HG03139 (cell line): ENCODE results near the gene KCNJ16.

Experiments used
- ATAC-seq: cut with Tn5 transposase; IDR thresholded peaks from one replicate; pipeline ENCODE4 v1.9.1; 2021; ENCODE audit not compliant: unreplicated experiment

The KCNJ16 gene

DNA sequence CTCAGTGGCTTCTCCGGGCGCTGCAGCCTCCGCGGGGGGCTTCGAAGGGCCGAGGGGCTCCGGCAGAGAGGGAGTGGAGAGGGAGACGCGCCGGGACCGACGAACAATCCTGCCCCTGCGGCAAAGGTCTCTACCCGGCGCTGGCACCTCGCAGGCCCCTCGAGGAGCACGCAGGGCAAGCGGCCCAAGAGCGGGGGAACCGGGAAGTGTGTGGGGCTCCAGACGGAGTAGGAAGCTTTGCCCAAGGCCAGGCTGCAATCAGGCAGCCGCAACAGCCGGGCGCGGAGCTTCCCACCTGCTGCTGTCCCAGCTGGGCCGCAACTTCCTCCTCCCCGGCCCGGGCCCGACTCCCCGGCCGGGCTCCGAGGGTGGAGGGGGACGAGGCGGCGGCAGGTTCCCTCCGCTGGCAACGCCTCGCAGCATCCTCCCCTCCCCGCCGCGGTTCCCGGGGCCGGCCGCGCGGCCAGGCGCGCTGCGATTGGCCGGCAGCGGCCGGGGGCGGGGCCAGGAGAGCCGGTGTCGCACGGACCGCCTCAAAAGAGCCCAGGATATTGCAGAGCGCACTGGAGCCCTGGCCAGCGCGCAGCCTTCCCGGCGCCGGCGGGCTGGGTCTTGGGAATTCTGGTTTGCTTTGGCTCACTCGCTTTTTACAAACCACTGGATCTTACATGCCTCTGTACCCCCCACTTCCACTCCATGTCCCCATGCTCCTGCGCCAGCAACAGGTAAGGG, 94.1 kb downstream of the KCNJ16 start, which contains the start of gene KCNJ2:
Gene KCNJ2 (plus strand): TSS at position 556 of the 732 bp plus-strand sequence. CDS start 5,508 bp downstream, outside the sequence.
- ATAC-seq: peak; percentile 97

DNA sequence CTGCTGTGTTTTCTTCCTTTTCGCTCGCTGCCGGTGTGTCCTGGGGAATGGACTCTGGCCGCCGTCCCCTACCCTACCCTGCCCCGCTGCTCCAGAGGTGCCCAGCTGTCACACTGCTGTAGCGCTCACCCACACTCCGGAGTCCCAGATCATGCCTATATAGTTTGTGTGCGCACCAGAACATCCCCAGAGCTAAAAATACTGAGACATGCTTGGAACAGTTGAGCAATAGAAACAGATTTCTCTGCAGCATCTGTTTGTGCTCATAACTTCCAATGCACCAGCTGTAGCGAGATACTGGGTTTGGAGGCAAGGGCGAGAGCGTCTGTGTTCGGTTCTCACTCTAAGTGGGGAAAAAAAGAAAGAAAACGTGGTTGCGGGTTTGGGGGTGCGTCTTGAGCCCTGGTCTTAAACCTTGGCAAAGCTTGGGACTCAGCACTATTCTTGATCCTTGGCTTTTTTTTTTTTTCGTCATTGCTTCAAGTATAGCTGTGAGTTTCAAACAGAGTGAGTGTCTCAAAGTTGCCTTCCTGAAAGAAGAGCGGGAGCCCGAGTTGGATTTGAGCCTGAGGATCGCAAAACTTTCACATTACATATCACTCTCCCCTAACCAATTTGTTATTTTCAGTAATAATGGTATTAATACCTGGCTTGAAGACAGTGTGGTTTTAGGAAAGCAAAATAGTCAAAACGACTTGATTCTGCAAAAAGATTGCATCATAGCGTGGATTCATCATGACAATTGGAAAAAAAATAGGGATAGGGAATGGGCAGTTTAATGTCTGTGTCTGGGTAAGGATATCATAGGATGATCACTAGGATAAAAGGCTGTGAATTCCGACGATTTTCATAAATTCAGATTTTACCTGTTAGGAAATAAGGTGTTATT, 94.9 kb downstream of the KCNJ16 start:
- ATAC-seq: no peak

DNA sequence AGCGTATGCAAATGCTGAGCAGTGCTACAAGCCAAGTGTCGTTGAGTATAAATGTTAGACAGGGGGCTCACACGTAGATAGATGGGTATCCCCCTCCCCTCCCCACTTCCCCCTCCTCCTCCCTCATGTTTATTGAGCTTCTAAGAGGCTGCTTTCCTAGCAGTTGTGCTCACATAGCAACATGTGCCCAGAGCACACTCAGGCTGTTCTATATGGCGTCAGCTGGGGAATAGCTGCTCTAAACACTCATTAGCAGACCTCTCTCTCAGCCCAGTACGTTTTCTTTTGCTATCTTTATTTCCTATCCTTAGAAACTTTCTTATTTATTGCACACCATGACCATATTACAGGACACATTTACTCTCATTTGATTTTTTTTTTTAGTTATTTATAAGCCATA, 96.1 kb downstream of the KCNJ16 start:
- ATAC-seq: no peak

DNA sequence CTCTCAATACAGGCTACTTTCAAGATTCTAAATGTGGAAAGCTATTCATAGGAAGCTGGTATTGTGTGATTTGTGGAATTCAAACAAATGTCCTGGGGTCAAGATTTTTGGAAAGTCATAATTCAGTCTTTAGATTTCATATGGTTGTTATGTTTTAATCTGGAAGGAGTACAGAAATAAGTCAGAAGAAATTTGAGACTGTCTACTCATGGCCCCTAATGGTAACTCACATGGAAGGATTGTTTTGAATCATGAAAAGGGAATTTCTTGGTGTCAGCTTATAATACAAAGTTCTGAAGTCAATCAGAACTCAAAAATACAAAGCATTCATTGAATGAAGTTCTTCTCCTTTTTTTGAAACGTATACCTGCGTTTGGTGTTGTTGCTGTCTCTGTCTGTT, 97.4 kb downstream of the KCNJ16 start:
- ATAC-seq: no peak

GRCh38 chr17:70172923-70173322, 97.9 kb downstream of the KCNJ16 start:
- ATAC-seq: no peak

DNA sequence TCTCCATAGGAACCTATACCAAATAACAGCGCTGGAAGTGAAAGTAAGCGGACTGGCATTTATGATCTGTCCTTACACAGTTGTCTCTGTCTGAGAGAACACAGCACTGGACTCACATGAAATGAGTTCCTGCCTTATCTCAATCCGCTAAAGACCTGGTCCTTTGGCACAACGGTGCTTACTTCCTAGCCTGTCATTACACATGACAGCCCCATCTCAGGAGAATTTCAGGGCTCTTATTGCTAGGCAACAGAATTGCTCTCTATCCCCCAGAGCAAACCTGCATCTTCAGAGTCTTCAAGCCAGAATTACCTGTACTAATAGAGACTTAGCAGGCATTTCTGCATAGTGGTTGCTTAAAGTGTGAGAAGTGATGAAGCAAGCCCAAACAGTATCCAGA, 98.7 kb downstream of the KCNJ16 start:
- no peak for ATAC-seq

DNA sequence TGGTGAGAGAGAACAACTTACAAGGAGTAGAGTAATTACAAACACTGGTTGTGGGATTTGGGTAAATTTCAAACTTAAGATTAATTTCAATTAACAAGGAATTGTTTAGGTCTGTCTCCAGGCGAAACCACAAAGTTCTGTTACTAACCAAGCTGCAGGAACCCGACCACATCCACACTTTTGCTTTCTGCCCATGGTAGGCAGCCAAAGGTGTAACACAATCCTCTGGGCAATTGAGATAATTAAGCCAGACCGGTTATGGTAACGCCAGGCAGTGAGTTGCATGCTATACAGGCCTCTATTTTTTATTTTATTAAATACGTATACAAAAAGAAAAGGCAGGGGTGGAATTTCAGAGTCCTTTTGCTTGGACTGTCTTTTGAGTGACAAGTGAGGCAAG, 106.4 kb downstream of the KCNJ16 start:
- no peak for ATAC-seq

GRCh38 chr17:70181866-70182265, 106.8 kb downstream of the KCNJ16 start:
- no peak for ATAC-seq

- ATAC-seq: no peak
Observed at GRCh38 chr17:70183508-70183907, 108.5 kb downstream of the KCNJ16 start.

- no peak for ATAC-seq
Observed at GRCh38 chr17:70184207-70184606, 109.2 kb downstream of the KCNJ16 start.

- ATAC-seq: no peak
Observed at GRCh38 chr17:70184770-70185169, 109.7 kb downstream of the KCNJ16 start.
